Subcutaneous preadipocyte (primary cell): ENCODE measurements around the gene HEPN1. TPM values are rescaled to one million over a fixed set of nuclear protein-coding genes. Genes with fewer than 3 reads are reported as not detected.

ENCODE experiments used
- total RNA-seq: library from RNA; depleted of rRNA; stranded (reverse); fragments of >200 nt; gene quantifications from 2 replicates; pipeline ENCODE4 v1.2.3, GENCODE V29; 2012

The HEPN1 gene
- 0.20 TPM in 1 of 2 replicates, not detected in the other for total RNA-seq

DNA sequence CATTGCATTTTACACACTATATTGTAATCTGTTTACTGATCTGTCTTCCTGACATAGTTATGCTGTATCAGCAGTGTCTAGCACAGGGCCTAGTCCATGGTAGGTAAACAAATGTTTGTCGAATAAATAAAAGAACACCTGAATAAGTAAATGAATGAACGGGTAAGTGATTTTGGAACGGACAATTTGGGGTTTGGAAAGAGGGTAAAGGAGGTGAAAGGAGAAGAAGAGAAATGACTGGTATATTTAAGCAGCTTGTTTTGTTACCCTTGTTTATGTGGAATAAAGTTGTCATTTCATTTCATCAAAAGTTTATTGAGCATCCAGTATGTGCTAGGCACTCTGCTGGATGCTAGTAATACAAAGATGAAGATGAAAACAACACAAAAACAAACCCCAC is at the start of gene HEPN1:
TSS of gene HEPN1 (plus strand) at position 301 of the 400 bp plus-strand sequence.

DNA sequence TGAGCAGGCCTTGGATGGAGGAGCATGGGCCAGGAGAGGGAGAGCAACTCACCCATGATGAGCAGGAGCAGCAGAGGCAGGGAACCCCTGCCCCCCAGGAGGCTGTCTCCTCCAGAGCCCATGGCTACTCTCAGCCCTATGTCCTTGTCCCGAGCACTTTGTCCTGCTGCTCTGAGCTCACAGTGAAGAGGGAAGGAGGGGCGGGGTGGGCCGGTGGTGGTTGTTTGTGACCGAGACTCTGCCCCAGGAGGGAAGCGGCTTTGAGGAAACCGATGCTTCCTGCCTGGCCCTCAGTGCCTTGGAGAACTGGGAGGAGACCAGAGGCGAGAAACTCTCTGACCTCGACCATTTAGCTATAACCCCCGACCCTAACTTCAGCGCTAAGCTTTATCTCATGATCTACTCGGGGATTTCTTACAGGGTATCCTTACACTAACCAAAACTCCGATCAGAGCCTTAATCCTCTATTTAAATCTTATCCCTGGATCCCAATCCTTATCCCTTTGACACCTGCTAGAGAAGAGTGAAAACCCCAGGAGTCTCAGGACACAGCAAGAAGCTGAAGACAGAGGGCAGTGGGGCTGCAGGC is 21.3 kb upstream of the HEPN1 start, which contains the start of gene ROBO4:
TSS of gene ROBO4 (minus strand) at position 192 of the 589 bp plus-strand sequence. CDS start at position 122, 70 bp downstream.

DNA sequence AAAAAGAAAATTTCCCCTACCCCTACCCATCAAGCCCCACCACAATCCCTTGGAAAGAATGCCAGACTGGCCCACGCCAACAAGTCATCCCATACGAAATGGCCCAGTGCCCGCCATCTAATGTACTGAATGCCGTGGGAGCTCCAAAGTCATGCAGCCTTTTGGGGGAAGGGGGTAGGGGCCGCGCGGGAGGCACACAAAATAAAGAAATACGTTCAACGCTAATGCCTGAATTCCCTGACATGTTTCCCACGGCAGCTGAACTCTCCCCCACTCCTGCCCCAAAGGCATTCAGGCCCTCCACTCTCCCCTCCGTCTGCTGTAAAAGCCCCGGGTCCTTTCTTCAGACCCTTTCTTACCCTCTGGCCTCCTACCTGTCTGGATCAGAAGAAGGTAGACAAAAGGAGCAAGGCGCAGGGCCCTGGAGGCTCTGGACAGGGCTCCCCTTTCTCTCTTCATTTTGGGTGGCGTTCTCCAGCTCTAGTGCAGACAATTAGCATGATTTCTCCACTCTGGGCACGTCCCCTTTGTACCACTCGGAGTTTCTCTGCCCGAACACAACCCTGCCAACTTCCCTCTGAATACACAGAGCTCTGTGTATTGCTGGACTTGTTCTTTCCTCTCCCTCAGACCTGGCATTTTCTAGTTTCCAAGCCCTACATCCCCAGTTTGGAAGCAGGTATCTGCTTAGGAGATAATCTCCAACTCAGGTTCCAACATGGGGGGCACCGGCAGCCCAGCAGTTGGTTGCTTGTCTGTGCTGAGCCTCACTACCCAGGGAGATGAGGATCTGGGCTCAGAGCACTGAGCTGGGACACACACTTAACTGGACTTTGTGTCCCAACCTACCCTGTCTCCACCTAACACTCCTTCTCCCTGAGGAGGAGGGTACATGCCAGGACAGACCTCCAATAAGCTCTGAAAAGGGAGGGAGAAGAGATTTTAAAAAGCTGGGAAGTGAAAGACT is 16.8 kb downstream of the HEPN1 start, which contains the start of gene HEPACAM:
TSS of gene HEPACAM (minus strand) at position 500 of the 967 bp plus-strand sequence. CDS start at position 459, 41 bp downstream.

DNA sequence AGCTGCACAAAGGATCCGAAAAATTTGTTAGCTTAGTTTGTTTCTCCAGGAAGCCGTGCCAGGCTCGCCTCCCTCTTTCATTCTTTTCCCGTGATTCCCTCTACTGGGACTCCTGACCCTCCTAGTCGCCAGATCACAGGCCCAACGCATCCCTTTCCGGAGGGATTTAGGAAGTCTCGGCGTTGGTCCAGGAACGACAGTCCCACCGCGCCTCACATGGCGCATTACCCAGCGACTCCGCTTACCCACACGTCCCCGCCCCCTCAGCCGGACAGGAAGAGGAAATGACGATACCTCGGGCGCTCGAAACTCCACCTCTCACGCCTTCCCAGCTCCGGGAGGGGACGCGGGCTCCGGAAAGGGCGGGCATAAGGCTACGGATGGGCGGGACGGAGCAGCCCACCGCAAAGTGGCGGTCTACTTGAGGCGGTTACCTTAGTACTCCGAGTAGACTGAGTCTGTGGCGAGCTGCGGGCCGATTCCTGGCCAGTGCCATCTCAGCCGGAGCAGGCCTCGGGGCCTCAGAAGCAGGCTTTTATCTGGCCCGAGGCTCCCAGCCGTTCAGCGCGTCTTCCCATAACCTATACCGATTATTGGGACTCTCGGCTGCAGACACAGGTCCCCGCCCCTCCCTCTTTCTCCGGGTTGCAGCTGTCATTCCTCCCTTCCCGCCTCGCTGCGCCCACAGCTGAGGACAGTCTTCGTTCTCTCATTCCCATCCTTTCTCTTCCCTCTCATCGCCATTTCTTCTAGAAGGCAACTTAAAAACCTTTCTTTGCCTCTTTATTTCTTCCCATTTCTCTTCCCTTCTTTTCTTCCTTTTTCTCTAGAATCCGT is 34.9 kb downstream of the HEPN1 start, which contains the start of gene CCDC15:
TSS of gene CCDC15 (plus strand) at position 450 of the 837 bp plus-strand sequence. CDS start 531 bp downstream, outside the sequence.

Other genes starting within 250 kb of the HEPN1 start
- gene SIAE, start 245.5 kb upstream of the HEPN1 start, total RNA-seq = 7.4 and 10.7 TPM in 2 replicates
- gene SPA17, start 245.3 kb upstream of the HEPN1 start, total RNA-seq = 12.1 and 12.9 TPM in 2 replicates
- gene NRGN, start 179.3 kb upstream of the HEPN1 start, total RNA-seq = 1.4 TPM in 1 of 2 replicates, not detected in the other
- not detected in 2 replicates for gene VSIG2, start 167.0 kb upstream of the HEPN1 start, total RNA-seq
- under 0.01 and 0.39 TPM in 2 replicates for gene ESAM, start 157.0 kb upstream of the HEPN1 start, total RNA-seq
- gene MSANTD2, start 118.8 kb upstream of the HEPN1 start, total RNA-seq = 6.6 and 11.1 TPM in 2 replicates
- gene ROBO3, start 53.8 kb upstream of the HEPN1 start, total RNA-seq = 13.2 and 13.7 TPM in 2 replicates
- 7.7 and 26.6 TPM in 2 replicates for gene ROBO4, start 21.4 kb upstream of the HEPN1 start, total RNA-seq
- not detected in 2 replicates for gene HEPACAM, start 16.8 kb downstream of the HEPN1 start, total RNA-seq
- gene CCDC15, start 35.0 kb downstream of the HEPN1 start, total RNA-seq = 3.3 and 7.0 TPM in 2 replicates
- 0.73 and 3.1 TPM in 2 replicates for gene SLC37A2, start 144.1 kb downstream of the HEPN1 start, total RNA-seq
- 21.5 and 25.7 TPM in 2 replicates for gene TMEM218, start 192.4 kb downstream of the HEPN1 start, total RNA-seq
- under 0.01 and 0.20 TPM in 2 replicates for gene PKNOX2, start 245.5 kb downstream of the HEPN1 start, total RNA-seq